ENCODE results near the gene PGF.

DNA sequence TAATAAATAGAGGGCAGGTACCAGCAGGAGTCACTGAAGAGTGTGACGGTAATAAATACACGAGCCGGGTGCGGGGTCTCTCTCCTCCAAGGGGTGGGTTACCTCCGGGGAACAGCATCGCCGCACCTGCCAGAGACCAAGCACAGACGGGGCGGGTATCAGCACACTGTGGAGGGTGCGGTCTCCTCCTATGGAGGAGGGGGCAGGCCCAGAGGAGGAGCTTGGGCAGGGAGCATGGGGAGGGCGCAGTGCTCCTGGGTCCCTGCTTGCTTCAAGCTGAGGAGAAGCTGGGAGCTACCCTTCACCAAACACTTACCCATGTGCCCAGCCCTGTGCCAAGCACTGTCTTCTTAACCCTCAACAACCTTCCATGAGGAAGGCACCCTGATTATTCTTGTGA is 12.8 kb downstream of the PGF start:
- TF ChIP-seq, protein P1, sequence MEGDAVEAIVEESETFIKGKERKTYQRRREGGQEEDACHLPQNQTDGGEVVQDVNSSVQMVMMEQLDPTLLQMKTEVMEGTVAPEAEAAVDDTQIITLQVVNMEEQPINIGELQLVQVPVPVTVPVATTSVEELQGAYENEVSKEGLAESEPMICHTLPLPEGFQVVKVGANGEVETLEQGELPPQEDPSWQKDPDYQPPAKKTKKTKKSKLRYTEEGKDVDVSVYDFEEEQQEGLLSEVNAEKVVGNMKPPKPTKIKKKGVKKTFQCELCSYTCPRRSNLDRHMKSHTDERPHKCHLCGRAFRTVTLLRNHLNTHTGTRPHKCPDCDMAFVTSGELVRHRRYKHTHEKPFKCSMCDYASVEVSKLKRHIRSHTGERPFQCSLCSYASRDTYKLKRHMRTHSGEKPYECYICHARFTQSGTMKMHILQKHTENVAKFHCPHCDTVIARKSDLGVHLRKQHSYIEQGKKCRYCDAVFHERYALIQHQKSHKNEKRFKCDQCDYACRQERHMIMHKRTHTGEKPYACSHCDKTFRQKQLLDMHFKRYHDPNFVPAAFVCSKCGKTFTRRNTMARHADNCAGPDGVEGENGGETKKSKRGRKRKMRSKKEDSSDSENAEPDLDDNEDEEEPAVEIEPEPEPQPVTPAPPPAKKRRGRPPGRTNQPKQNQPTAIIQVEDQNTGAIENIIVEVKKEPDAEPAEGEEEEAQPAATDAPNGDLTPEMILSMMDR (IDR thresholded peaks at IDR 0.05), result no peak
- TF ChIP-seq POLR2AphosphoS5 (IDR thresholded peaks at IDR 0.05) (no peak), EP300 (IDR thresholded peaks at IDR 0.05) (no peak), POLR2A (IDR thresholded peaks at IDR 0.05) (no peak)
